Stimulated activated CD4-positive, alpha-beta T cell treated with anti-CD3 and anti-CD28 coated beads, Interleukin-15, amount 100 ng/mL, for 48 hours (primary cell): ENCODE measurements around the gene FAM229A.
"Not testable (repeated sequence)": the region's sequence is repeated elsewhere in the genome, so short reads cannot be mapped to it uniquely, and the experiment has no call there.

Source experiments
- DNase-seq, 2 donors: peaks; one replicate each; pipeline ENCODE4 v3.0.0-alpha.2; 2020; ENCODE audit warnings: low read depth in 2 of 2

FAM229A gene

GRCh38 chr1:32377541-32378220, 15.4 kb upstream of the FAM229A start:
- DNase-seq: no peak

- DNase-seq: no peak
These were observed 13.9 kb upstream of the FAM229A start for GRCh38 chr1:32376199-32376598.

DNA sequence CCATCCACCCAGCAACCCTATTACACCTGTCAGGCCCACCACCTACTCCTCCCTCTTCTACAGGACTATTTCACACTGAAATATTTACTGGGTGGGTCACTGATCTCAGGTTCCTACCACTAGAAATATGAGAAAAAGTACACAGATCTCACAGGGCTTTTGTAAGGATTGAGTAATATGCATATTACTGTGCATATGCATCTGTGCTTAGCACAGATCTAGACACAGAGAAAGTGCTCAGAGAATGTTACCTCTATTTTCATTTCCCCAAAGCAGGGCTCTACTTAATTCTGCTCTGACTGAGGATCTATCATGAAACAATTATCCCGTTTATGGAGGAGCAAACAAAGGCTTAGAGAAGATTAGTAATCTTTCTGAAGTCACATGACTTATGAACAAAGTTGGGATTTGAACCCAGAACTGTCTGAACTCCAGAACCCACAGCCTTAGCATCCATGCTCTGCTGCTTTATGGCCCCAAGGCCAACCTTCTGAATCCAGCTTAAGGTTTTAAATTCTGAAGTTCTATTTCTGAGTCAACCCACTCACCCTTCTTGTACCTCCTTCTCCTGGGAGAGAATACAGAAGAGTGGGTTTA, 11.8 kb upstream of the FAM229A start:
- no peak for DNase-seq

GRCh38 chr1:32372149-32372756, 10.0 kb upstream of the FAM229A start:
- DNase-seq: no peak

GRCh38 chr1:32367912-32368635, 5.8 kb upstream of the FAM229A start:
- no peak for DNase-seq

DNA sequence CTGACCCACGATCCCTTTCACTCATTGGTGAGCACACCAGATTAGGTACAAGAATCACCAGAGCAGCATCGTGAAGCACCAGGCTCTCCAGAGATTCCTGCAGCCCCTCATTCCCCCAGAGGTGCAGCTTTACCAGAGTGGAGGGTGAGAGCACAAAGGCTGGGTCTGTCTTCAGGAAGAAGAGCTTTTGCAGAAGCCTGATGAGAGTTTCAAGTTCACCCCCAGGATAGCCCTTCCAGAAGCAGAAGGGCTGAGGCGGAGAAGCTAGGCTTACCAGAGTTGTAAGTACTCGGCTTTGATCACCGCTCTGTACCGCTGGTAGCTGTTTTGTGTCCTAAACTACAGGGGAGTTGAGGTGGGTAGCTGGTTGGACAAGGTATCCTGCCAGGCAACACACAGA, 3.2 kb upstream of the FAM229A start:
- no peak for DNase-seq

DNA sequence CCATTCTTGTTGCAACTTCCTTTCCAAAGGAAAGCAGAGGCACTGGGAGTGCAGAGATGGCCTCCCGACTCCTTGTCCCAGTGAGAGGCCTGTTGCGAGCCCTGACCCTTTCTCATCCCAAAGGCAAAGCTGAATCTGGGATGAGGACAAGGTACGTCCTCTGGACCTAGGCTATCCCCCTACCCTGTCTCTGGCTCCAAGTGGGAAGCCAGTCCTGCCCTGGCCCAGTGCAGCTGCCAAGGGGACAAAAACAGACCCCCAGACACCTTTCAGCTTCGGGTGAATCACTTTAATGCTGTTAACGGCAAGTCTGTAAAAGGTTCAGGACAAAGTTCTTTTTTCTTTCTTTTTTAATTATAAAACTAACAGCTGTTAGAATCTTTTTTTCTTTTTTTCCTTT, 2.6 kb upstream of the FAM229A start:
- DNase-seq: no peak

- DNase-seq: no peak
These were observed 1.4 kb upstream of the FAM229A start for GRCh38 chr1:32363713-32364112.

DNA sequence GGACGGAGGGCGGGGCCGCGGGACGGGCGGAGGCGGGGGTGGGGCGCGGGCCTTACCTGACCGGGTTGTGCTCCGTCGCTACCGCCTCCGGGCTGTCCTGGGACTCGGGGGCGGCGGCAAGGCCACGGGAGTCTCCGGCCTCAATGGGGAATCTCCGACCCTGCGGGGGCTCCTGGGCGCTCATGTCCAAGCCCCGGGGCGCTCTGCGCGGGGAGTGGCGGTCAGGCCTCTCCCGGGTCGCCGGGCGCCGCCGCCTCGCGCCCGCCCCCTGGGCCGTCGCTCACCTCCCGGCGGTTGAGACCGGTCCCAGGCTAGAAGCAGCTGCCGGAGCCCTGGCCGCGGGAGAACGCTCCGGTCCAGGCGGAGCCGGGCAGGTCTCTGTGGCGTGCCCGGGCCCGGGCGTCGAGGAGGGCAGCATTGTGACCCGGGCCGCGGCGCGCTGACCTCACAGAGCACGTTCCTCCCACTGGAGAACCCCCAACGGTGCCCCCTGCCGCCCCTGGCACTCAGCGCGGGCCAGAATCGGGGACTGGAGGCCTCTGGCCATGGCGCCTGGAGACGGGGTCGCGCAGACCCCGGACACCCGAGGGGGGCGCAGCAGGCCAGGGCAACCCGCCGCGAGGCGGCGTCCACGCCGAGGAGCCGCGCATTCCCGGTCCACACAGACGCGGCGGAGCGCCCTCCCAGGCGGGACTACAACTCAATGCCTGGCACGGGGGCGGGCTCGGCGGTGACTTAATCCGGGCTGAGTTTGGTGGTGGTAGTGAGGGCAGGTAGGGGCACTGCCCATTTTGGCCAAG, 411 bp downstream of the FAM229A start:
- no peak for DNase-seq

DNA sequence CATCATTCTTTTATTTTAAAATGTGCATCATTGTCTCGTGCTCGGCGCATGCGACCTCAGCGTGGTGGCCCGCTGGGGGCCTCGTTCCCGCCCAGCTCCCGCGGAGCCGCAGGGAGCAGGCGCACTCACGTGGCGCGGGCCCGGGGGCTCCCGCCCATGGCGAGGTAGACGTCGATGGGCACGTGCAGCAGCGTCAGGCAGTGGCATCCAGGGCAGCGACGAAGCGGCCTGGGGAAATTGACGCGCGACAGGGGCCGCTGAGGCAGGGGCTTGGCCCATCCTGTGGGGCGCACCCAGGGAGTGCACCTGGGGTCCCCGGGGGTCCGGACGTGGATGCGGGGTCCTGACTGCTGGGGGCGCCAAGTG, 994 bp downstream of the FAM229A start:
- DNase-seq: no peak

GRCh38 chr1:32358435-32358834, 3.9 kb downstream of the FAM229A start:
- DNase-seq: no peak

DNA sequence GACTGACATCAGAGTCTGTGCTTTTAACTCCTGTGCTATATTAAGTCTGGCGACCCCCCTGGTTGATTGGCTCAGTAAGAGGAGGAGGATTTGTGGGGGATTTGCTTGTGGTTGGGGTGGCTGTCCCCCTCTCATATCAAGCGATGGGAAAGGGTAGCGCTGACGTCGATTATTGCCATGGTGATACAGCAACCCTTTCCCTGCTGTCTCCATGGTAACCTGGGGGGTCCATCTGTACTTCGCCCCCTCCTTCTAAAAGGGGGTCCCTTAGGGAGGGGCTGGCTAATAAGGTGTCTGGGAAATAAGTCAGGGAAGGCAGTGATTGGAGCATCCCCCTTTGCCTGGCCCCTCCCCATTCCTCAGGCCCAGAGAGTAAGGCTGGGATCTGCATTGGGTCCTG, 4.7 kb downstream of the FAM229A start:
- no peak for DNase-seq

- DNase-seq: no peak
These were observed 5.8 kb downstream of the FAM229A start for GRCh38 chr1:32356478-32356877.

DNA sequence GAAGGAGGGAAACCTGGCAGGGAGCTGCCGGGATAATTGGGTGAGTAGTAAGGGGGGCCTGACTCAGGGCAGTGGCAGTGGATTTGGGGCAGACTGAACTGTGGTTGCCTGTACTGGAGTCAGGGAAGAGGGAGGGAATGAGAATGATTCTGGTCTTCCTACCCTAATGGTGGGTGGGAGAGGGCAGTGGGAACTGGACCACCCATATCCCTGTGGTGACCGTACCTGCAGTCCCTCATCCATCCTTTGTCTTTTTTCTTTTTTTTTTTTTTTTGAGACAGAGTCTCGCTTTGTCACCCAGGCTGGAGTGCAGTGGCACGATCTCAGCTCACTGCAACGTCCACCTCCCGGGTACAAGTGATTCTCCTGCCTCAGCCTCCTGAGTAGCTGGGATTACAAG, 6.5 kb downstream of the FAM229A start:
- DNase-seq: not testable (repeated sequence)

DNA sequence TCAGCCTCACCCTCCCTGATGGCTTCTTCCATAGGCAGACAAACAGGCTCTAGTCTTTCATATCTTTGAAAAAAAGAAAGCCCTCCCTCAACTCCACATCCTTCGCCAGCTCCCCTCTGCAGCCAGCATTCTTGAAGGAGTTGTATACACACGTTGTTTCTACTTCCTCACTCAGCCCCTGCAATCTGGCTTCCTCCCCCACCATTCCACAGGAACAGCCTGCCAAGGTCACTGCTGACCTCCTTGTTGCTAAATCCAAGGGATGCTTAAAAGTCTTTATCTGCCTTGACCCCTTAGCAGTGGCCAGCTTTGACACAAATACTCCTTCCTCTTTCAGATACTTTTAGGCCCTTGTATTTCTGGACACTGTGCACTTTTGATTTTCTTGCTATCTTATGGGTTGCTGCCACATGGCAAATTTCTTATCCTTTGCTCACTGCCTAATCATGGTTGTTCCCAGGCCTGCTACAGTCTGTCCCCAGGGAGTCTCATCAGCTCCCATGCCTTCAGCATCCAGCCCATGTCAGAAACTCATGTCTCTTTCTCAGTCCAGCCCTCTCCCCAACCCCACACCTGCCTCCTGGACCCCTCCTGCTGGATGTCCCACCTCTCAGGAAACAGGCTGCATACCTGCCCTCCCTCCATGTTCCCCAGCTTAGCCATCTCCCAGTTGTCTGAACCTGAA, 8.3 kb downstream of the FAM229A start:
- DNase-seq: no peak

DNA sequence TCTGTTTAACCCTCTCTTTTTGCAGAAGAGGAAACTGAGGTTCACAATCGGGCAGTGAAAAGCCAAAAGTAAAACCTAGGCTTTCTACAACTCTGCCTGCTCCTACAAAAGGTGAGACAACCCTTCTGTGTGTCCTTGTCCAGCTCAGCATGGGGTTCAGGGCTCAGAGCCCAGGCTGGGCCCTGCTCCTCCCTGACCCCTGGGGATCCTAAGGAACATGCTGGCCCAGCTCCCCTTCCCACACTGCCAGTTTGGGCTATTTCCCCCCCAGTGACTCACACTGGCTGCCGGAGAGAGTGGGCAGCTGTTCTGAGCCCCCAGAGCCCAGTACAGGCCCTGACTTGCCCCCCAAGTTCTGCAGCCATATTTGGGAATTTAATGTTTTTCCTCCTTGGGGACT, 8.9 kb downstream of the FAM229A start:
- DNase-seq: no peak

DNA sequence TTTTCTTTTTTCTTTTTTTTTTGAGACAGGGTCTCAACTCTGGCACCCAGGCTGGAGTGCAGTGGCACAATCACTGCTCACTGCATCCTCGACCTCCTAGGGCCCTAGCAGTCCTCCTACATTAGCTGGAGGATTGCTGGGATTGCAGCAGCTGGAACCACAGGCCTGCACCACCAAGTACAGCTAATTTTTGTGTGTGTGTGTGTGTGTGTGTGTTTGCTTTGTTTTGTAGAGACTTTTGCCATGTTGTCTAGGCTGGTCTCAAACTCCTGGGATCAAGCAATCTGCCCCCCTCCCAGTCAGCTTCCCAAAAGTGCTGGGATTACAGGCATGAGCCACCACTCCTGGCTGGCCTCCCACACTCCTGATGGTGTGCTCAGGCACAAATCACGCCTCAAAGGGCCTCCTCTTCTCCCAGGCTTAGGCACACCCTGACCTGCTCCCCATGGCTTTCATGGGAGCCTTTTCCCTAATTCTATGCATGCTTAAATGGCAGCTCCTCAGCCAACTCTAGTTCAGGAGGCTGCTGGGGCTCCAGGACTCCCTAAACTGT, 9.4 kb downstream of the FAM229A start:
- no peak for DNase-seq

DNA sequence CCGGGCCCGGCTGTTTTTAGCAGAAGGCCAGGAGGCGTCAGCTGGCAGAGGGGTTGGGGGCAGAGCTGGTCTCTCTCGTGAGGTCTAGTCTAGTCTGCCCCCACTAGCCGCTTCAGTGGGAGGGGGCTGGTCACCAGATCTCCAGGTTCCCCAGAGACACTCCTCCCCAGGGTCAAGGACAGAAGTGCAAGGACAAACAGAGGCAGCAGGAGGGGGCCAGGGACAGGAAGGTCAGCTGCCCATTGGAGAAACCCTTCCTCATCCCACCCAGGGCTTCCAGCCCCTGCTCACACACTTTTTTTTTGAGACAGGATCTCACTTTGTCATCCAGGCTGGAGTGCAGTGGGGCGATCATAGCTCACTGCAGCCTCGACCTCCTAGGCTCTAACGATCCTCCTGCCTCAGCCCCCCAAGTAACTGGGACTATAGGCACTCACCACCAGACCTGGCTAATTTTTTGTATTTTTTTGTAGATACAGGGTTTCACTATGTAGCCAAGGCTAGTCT, 10.0 kb downstream of the FAM229A start:
- no peak for DNase-seq

DNA sequence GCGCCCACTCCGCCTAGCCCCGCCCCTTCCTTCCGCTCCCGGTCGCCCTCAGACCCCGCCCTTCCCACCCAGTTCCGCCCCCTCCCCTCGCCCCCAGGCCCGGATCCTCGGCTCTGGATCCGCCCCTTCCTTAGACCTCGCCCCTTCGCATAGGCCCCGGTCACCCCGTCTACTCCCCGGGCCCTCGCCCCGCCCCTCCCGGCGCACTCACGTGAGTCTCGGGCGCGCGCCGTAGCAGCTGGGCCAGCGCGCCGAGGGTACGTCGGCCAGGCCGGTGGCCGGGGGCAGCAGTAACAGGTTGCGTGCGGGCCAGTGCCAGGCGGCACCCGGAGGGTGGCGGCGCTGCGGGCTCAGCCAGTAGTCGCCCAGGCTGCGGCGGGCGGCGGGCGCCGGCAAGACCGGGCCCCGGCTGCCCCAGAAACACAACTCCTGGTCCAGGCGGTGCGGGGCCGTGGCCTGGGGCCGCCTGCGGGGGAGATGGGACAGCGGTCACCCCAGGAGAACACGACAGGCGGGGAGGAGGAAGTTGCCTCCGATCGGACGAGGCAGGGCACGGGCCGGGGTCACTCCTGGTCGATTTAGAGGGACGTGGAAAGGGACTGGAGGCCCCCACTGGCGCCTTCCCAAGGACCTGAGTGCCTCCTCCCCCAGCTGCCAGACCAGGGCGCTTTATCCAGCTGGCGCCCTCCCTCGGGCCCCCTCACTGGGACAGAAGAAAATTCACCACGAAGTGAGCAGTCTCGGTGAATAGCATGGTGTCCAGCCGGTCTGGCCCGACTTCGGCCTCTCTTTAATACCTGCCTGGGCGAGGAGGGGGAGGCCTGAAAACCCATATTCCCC, 10.7 kb downstream of the FAM229A start:
- DNase-seq: peak; percentile 86 to 87
